Tibial artery (tissue), 4 donors: ENCODE measurements around the gene LIMA1.
"Not testable (repeated sequence)": the region's sequence is repeated elsewhere in the genome, so short reads cannot be mapped to it uniquely, and the experiment has no call there.

ENCODE experiments used
- DNase-seq, 2 donors: peaks; one replicate each; pipeline ENCODE4 v3.0.0-alpha.2; 2019
- H3K27ac ChIP-seq, 2 donors: fragments of 200-600 bp; sonication (generic) in 1 of 2; 1 replicate in 1 of 2; 2 replicates in 1 of 2; pipeline ENCODE4 v1.5.1; 2018 to 2019; ENCODE audit warnings: mild to moderate bottlenecking in 1 of 2
- H3K27me3 ChIP-seq, 2 donors: fragments of 200-600 bp; sonication (generic) in 1 of 2; one replicate each; pipeline versions ENCODE4 v1.5.1 to v1.6.0; 2016 to 2019
- H3K36me3 ChIP-seq, 3 donors: fragments of 200-600 bp; sonication (generic) in 2 of 3; one replicate each; pipeline ENCODE4 v1.5.1; 2016 to 2019; ENCODE audit warnings: mild to moderate bottlenecking in 2 of 3
- H3K4me1 ChIP-seq, 4 donors: fragments of 200-600 bp; sonication (generic) in 2 of 4; 1 replicate in 3 of 4; 2 replicates in 1 of 4; pipeline ENCODE4 v1.5.1; 2016 to 2019
- H3K4me3 ChIP-seq, 2 donors: fragments of 200-600 bp; sonication (generic) in 1 of 2; 1 replicate in 1 of 2; 2 replicates in 1 of 2; pipeline ENCODE4 v1.5.1; 2018 to 2019; ENCODE audit warnings: mild to moderate bottlenecking in 2 of 2
- H3K9me3 ChIP-seq, 3 donors: fragments of 200-600 bp; sonication (generic) in 1 of 3; one replicate each; pipeline ENCODE4 v1.5.1; 2016 to 2019
- intact Hi-C: fragments of 100-400 bp; cut with DNase I; formaldehyde crosslinking; loops from one replicate; pipeline ENCODE4 v1.15.0; 2023; ENCODE audit warnings: low total_unique reads
- TF ChIP-seq, protein P1 (sequence below), 2 experiments: fragments of 200-600 bp in 1 of 2; fragments of 450-650 bp in 1 of 2; IDR thresholded peaks; one replicate each; pipeline ENCODE4 v1.5.1; 2017 to 2019; ENCODE audit warnings: antibody characterized with exemption in 2 of 2, mild to moderate bottlenecking in 1 of 2, moderate library complexity in 1 of 2

The LIMA1 gene

DNA sequence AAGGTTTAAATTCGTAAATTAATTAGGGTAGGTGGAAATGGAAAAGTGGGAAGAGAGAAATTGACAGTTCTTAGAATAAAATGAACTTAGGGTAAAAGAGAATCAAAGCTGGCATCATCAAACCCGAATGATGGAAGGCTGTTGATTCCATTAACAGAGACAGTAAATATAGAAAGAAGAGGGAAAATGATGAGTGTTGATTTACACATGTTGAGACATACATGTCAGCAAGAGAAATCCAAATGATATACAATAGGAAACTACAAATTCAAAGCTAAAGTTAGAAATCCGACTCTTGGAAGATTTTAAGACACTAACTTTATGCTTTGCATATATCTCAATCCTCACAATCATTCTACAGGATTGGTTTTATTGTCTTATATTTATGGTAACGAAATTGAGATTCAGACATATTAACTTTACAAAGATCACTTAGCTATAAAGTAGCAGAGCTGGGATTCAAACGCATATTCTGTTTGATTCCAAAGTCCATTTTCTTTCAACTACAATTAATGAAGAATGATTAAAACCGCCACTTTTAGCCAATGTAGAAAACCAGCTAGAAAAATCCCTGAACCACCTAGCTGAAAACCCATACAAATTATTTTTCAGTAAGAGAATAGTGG, 30.2 kb downstream of the LIMA1 start:
- intact Hi-C loops, result no loop called here
- Histone ChIP-seq H3K4me3 (no peak overlapping the region), H3K27me3 (no peaks in the 10 kb centered on the region), H3K4me1 (peaks cover 0 to 71% (median 42%) of the 10 kb centered on the region in 4 donors), H3K9me3 (no peaks in the 10 kb centered on the region), H3K36me3 (no peaks in the 10 kb centered on the region), H3K27ac (no peak overlapping the region)
- TF ChIP-seq, protein P1, sequence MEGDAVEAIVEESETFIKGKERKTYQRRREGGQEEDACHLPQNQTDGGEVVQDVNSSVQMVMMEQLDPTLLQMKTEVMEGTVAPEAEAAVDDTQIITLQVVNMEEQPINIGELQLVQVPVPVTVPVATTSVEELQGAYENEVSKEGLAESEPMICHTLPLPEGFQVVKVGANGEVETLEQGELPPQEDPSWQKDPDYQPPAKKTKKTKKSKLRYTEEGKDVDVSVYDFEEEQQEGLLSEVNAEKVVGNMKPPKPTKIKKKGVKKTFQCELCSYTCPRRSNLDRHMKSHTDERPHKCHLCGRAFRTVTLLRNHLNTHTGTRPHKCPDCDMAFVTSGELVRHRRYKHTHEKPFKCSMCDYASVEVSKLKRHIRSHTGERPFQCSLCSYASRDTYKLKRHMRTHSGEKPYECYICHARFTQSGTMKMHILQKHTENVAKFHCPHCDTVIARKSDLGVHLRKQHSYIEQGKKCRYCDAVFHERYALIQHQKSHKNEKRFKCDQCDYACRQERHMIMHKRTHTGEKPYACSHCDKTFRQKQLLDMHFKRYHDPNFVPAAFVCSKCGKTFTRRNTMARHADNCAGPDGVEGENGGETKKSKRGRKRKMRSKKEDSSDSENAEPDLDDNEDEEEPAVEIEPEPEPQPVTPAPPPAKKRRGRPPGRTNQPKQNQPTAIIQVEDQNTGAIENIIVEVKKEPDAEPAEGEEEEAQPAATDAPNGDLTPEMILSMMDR (IDR thresholded peaks at IDR 0.05), result no peak
- DNase-seq, result no peak

DNA sequence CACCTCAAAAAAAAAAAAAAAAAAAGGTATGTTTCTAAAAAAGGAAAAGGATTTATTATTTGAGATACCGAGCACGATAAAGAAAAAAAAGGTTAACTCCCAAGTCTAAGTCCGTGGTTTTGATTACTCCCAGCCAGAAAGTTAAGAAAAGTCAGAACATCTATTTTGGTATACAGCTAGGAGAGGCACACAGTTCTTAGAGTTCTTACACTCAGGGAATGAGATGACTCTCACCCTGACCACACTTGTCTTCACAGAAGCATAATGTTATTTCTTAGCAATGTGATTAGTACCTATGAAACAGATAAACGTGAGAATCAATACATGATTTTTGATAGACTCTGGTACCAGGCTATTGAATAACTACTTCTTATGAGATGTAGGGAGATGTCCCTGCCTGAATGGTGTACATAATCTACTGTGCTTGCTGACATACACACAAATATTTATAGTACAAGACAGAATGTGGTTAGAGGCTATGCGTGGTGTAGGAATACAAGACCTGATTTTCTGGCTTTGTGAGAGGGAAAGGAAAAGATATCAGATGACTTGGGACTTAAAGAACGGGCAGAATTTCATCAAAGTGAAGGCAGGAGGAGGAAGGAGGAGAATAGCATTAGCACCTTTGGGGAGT, 31.6 kb downstream of the LIMA1 start:
- H3K9me3 ChIP-seq, result no peaks in the 10 kb centered on the region
- DNase-seq, result no peak
- H3K36me3 ChIP-seq, result peaks cover 0 to 8% (median 0%) of the 10 kb centered on the region in 3 donors
- peak overlapping the region; percentile 50 to 60 for H3K27ac ChIP-seq
- no peaks in the 10 kb centered on the region for H3K27me3 ChIP-seq
- H3K4me1 ChIP-seq, result peaks cover 0 to 71% (median 44%) of the 10 kb centered on the region in 4 donors
- intact Hi-C loops, result no loop called here
- TF ChIP-seq, protein P1 (IDR thresholded peaks at IDR 0.05), result no peak
- H3K4me3 ChIP-seq, result no peak overlapping the region

DNA sequence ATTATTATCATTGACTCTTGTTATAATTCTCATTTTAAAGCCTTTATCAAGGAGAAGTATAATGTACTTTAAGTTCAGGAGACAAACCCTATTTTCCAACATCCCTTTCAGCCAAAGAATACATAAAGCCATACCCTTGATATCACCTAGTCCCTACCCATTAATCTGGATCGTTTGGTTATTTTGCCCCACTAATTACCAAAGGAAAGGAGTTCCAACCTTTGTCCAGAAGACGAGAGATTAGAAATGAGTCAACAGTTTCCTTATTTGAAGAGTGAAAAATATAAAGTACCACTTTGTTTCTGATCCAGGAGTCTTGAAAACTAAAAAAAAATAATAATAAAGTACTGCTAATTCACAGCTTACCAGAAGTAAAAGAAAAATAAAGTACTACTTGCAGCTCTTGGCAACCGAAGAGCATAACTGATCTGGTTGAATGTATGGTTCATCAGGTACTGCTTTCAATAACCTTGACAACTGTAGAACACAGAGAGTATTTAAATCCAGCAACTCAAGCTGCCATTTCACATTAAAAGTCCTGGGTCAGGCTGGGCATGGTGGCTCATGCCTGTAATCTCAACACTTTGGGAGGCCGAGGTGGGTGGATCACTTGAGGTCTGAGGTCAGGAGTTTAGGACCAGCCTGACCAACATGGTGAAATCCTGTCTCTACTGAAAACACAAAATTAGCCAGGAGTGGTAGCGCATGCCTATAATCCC, 33.7 kb downstream of the LIMA1 start:
- intact Hi-C loops, result no loop called here
- DNase-seq, result no peak
- TF ChIP-seq, protein P1 (IDR thresholded peaks at IDR 0.05), result no peak
- H3K4me3 ChIP-seq, result no peak overlapping the region
- peaks cover 0 to 13% (median 0%) of the 10 kb centered on the region in 3 donors for H3K36me3 ChIP-seq
- no peaks in the 10 kb centered on the region for H3K9me3 ChIP-seq
- H3K27me3 ChIP-seq, result no peaks in the 10 kb centered on the region
- peaks cover 0 to 75% (median 49%) of the 10 kb centered on the region in 4 donors for H3K4me1 ChIP-seq
- H3K27ac ChIP-seq, result peak overlapping the region; percentile 33 to 59

DNA sequence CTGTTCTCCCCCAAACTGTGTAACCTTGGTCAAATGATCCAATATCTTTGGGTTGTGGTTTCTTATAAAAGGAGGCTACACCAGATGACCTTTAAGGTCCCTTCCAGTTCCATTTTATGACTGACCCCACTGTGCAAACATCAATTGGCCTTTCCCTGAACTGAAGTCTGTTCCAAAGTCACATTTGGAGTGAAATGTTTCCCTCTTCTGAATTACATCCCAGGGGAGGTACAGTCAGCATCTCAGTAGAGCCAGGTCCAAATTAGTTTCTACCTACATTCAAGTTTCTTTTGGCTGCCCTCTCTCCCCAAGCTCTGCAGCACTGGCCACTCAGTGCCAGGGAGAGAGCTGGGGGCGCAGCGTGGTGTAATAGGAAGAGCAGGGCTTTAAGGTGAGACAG, 34.4 kb downstream of the LIMA1 start:
- H3K36me3 ChIP-seq, result peaks cover 0 to 13% (median 0%) of the 10 kb centered on the region in 3 donors
- TF ChIP-seq, protein P1 (IDR thresholded peaks at IDR 0.05), result no peak
- H3K27me3 ChIP-seq, result no peaks in the 10 kb centered on the region
- no peaks in the 10 kb centered on the region for H3K9me3 ChIP-seq
- intact Hi-C loops, result no loop called here
- peaks cover 0 to 82% (median 51%) of the 10 kb centered on the region in 4 donors for H3K4me1 ChIP-seq
- DNase-seq, result no peak
- peak overlapping the region; percentile 59 to 70 for H3K27ac ChIP-seq
- H3K4me3 ChIP-seq, result no peak overlapping the region

DNA sequence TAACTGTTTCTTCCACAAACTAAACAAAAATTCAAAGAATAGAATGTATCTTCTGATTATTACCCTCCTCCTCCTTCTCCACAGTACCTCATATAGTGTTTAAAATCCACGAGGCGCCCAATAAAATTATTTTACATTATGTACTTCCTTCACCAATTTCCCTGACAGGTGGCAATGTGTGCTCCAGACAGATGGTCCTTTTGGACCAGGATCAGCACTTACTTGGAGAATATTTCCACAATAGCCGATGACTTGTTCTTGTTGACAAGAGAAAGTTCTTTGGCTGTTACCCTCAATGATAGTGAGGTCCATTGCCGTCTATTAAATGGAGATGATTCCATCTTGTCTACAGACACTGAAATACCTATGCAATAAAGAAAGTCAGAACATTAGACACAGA, 34.9 kb downstream of the LIMA1 start:
- TF ChIP-seq, protein P1 (IDR thresholded peaks at IDR 0.05), result no peak
- intact Hi-C loops, result no loop called here
- DNase-seq, result no peak
- Histone ChIP-seq H3K9me3 (no peaks in the 10 kb centered on the region), H3K27me3 (no peaks in the 10 kb centered on the region), H3K4me1 (peaks cover 0 to 86% (median 56%) of the 10 kb centered on the region in 4 donors), H3K4me3 (no peak overlapping the region), H3K27ac (peak overlapping the region; percentile 59 to 70), H3K36me3 (peaks cover 0 to 13% (median 0%) of the 10 kb centered on the region in 3 donors)

DNA sequence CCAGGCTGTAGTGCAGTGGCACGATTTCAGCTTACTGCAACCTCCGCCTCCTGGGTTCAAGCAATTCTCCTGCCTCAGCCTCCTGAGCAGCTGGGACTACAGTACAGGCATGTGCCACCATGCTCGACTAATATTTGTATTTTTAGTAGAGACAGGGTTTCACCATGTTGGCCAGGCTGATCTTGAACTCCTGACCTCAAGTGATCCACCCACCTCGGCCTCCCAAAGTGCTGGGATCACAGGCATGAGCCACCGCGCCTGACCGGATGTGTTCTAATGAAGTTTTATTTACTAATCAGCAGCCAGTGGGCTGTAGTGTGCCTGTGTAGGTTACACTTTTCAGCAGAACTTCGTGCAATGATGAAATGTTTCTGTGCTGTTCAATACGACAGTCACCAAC, 35.7 kb downstream of the LIMA1 start:
- H3K27me3 ChIP-seq, H3K4me3 ChIP-seq, intact Hi-C loops, DNase-seq, H3K9me3 ChIP-seq: not testable (repeated sequence)
- peak overlapping the region; percentile 59 to 70 for H3K27ac ChIP-seq
- H3K4me1 ChIP-seq, result peaks cover 0 to 94% (median 63%) of the 10 kb centered on the region in 4 donors
- H3K36me3 ChIP-seq, result peaks cover 0 to 13% (median 0%) of the 10 kb centered on the region in 3 donors
